T47D (cell line): ENCODE results near the gene EML6.
"Not testable (repeated sequence)": the region's sequence is repeated elsewhere in the genome, so short reads cannot be mapped to it uniquely, and the experiment has no call there.

Experiments
- DNase-seq, 2 experiments: peaks; one replicate each; pipeline versions ENCODE4 v3.0.0 to v3.0.0-alpha.2; 2011 to 2012; ENCODE audit warnings: low read depth in 1 of 2, low spot score in 1 of 2
- JUND ChIP-seq: IDR thresholded peaks from 2 replicates; pipeline ENCODE4 v1.6.1; 2012; ENCODE audit warnings: low read depth
- in situ Hi-C: cut with HindIII; loops from 2 replicates; pipeline ENCODE4 v1.10.0; 2016; ENCODE audit warnings: low sequenced_read_pairs, low pct_unique_long_range_greater_than_20kb

EML6 gene

DNA sequence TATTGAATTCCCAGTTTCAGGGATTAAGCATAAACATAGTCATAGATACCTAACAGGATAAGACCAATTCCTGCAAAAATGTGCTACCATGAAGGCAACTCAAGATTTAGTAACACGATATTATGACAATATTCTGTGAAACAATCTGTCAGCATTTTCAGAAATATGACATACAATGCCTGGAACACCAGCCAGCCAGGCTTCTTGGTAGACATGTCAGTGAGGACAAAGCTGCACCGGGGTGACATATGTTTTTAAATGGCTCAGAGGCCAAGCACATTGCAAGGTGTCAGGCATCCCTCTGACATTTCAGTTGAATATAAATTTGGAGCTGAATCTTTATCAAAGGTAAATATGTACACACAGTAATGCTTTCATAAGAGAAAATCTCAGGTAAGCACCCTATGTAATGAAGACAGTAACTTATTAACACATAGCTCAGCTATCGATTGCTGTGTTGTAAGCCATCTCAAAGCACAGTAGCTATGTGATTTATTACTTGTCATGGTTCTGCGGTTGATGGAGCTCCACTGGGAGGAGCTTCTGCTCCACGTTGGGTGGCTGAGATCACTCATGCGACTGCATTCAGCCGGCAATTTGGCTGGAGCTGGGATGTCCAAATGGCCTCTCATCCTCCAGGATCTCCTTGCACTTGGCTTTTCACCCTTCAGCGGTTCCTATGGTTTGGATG, 31.9 kb upstream of the EML6 start:
- in situ Hi-C loops, result no loop called here
- no peak for DNase-seq
- no peak for TF ChIP-seq JUND

DNA sequence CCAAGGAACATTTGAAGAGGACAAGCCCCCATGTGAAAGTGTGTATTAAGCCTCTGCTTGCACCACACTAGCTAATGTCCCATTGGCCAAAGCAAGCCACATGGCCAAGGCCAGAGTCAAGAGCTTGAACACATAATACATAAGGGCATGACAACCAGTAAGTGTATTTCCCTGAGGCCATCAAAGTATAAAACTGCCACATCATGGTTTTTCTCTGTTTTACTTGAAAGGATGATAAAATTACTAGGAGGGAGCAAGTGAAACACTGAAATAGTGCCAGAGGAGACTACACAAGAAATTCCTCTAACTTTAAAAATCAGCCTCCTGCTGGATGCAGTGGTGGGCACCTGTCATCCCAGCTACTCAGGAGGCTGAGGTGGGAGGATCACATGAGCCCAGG, 30.9 kb upstream of the EML6 start:
- TF ChIP-seq JUND, result no peak
- in situ Hi-C loops, result no loop called here
- DNase-seq, result no peak

DNA sequence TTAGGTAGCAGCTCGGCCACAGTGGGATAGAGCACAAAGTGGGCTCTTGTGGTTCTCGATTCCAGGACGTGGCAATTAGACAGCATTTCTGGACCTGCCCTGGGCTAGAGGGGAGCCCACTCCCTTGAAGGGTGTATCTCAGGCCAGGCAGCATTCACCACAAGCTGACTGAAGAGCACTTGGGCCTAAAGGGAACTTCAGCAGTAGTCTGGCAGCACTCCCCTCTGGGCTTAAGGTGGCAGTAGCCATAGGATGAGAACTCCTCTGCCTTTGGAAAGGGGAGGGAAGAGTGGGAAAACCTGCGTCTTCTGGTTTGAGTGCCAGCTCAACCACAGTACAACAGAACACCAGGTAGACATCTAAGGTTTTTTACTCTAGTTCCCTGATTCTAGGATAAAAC, 28.1 kb upstream of the EML6 start:
- TF ChIP-seq JUND, result no peak
- no peak for DNase-seq
- in situ Hi-C loops, result no loop called here

DNA sequence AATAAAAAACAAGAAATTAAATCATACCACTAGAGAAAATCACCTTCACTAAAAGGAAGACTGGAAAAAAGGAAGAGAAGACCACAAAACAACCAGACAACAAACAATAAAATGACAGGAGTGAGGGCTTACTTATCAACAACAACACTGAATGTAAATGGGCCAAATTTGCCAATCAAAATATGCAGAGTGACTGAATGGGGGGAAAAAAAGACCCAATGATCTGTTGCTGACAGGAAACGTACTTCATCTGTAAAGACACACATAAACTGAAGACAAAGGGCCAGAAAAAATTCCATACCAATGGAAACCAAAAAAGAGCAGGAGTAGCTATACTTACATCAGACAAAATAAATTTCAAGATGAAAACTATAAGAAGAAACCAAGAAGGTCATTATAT, 25.5 kb upstream of the EML6 start:
- no peak for DNase-seq
- TF ChIP-seq JUND, result no peak
- in situ Hi-C loops, result no loop called here

DNA sequence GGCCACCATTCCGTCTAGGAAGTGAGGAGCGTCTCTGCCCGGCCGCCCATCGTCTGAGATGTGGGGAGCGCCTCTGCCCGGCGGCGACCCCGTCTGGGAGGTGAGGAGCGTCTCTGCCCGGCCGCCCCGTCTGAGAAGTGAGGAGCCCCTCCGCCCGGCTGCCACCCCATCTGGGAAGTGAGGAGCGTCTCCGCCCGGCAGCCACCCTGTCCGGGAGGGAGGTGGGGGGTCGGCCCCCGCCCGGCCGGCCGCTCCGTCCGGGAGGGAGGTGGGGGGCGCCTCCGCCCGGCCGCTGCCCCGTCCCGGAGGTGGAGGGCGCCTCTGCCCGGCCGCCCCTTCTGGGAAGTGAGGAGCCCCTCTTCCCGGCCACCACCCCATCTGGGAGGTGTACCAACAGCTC, 24.5 kb upstream of the EML6 start:
- DNase-seq, in situ Hi-C loops: not testable (repeated sequence)

DNA sequence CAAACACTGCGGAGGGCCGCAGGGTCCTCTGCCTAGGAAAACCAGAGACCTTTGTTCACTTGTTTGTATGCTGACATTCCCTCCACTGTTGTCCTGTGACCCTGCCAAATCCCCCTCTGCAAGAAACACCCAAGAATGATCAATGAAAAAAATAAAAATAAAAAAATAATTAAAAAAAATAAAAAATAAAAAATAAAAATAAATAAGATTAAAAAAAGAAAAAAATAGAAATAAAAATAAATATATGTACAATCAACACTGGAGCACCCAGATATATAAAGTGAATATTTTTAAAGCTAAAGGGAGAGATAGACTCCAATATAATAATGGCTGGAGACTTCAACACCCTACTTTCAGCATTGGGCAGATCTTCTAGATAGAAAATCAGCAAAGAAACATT, 23.8 kb upstream of the EML6 start:
- no peak for DNase-seq
- in situ Hi-C loops, result no loop called here
- no peak for TF ChIP-seq JUND

DNA sequence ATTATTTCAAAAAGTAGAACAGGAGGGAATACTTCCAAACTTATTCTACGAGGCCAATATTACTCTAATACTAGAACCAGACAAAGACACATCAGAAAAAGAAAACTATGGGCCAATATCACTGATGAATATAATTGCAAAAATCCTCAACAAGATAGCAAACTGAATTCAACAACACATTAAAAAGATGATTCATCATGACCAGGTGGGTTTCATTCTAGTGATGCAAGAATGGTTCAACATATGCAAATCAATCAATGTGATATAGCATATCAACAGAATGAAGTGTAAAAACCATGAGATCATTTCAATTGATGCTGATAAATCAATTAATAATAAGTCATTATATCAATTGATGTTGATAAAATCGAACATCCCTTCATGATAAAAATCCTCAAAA, 22.4 kb upstream of the EML6 start:
- TF ChIP-seq JUND, result no peak
- DNase-seq, result no peak
- in situ Hi-C loops, result no loop called here

DNA sequence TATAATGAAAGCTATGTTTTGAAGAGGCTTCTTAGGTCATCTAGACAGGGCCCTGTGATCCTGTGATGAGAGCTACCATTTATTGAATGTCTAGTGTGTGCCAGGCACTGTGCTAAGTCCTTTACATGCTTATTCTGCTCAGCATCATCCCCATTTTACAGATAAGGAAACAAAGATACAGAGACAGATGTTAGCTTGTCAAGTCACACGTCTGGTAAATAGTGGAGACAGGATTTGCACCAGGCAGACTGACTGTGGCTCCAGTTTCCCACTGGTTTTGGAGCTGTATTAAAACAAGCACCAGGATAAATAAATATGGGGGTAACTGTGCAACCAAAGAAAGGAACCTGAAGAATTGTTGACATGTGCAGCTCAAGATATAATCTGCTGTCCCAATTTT, 19.2 kb upstream of the EML6 start:
- no peak for TF ChIP-seq JUND
- in situ Hi-C loops, result no loop called here
- DNase-seq, result no peak

DNA sequence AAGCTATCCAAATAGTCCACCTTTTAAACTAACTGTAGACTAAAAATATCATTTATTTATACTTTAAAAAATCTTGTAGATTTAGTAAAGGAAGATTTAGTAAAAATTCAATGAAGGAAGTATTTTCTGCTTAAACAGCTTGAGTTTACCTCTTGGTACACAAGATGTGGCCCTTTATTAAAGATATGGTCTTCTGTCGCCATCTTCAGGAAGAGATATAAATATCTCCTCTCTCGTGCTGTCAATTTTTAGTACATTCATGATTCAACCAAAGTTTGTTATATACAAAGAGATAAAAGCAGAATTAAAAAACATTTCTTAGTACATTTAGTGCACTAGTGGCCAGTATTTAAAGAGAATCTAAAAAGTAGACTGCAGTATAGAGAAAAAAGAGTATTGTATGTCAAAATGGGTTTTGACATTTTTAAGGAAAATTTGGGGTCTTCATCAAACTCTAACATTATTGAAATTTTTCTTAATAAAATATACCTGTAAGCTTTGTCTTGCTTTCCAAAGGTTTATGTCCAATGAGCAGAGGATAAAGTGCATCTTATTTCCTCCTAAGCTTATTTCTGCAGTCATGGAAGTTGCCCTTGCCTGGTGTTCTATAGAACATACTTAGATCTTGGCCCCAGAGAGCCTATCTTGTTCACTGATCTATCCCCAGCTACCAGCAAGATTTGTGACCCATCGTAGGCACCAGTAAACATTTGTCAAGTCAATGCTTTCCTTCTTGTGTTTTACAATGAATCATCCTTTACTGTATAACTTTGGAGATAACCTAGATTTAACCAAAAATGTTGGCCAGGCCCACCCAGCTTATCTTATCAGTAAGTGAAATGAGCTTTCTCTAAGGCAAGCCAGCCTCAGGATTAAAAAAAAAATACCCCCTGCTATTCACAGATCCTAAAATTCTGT, 18.5 kb upstream of the EML6 start:
- peak in 1 of 2 experiments; percentile 70 for DNase-seq
- TF ChIP-seq JUND, result no peak
- in situ Hi-C loops, result no loop called here

DNA sequence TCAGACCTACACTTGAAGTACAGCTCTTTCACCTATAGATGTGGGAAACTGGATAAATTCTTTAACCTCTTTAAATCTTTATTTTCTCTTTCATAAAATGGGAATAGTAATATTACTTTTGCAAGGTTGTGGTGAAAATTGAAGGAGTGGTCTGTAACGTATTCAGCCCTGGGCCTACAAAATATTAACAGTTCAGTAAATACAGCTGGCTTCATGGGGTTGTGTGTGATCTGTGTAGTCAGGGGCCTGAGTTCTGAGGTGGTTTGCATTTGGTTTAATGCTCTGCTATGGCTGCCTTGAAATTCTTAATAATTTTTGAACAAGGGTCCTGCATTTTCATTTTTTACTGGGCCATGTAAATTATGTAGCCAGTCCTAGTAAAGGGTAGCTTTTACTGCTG, 16.8 kb upstream of the EML6 start:
- in situ Hi-C loops, result no loop called here
- TF ChIP-seq JUND, result no peak

DNA sequence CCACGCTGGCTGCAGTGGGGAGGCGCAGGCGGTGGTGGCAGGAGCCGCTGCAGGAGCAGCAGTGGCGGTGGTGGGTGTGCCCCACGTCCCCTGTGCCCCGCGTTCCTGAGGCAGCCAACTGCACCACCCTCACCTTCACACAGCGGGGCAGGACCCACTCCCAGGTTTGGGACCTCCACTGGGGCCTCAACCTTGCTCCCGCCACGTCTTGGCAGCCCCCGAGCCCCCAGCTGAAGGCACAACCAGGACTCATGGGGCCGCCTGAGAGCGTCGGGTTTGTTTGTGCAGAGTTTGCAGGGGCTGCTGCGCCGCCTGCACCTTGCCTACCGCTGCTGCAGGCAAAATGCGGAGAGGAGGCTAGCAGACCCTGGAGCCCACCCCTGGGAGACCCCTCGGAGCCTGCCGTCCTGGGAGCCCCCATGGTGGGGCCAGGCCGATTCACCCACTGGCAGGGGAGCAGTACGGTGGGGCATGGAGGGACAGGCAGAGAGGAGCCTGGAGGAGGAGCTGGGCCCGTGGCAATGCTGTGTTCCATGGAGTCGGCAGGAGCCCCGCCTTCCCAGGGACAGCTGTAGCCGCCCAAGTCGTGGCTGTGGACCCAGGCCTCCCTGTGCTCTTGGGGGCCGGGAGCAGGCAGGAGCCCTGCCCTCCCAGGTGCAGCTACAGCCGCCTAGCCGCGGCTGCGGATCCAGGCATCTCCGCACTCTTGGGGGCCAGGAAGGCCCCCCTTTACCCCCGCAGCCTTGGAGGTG, 14.7 kb upstream of the EML6 start:
- in situ Hi-C loops, result no loop called here
- DNase-seq, result no peak
- no peak for TF ChIP-seq JUND

More for the DNA sequence above, 16.8 kb upstream of the EML6 start:
- DNase-seq, result no peak

DNA sequence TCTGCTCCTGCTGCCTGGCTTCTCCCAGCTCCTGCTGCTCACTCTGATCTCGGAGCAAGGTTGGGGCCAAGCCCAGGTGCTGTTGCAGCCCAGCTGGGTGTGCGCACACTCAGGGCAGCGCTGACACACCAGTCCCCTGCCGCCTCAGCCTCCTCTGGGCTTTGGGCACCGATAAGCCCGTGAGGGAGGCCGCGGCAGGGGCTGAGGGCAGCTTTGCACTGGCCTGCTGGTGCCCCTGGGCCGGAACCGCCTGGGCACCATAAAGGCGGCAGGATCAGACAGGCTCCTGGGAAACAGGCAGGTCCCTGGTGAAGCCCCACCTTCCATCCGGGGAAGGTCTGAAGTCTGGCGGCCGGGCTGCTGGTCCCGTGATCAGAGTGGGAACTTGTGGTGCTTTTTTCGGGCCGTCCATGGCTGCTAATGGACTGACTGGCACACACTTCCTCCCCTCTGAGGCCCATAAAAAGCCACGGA, 14.1 kb upstream of the EML6 start:
- no peak for DNase-seq
- TF ChIP-seq JUND, result no peak
- in situ Hi-C loops, result no loop called here

DNA sequence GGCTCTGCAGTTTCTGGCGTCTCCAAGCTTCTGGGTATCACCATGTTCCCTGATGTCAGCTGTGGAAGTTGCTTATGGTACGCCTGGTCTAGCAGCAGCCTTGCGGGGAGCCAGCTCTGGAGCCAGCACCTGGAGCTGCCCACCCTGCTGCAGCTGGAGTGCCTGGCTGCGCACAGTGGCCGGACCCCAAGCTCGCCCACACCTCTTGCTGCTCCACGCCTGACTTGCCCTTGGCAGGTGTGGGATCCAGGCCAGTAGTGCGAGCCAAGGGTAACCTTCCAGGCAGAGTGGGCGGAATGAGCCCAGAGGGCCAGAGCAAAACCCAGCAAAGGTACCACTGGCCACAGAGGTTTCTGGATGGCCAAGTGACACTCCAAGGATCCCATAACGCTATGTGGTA, 13.2 kb upstream of the EML6 start:
- no peak for DNase-seq
- in situ Hi-C loops, result no loop called here
- TF ChIP-seq JUND, result no peak
